ENCODE data around the gene PSRC1. TPM values are rescaled to one million over a fixed set of nuclear protein-coding genes. Genes with fewer than 3 reads are reported as not detected.

The PSRC1 gene
- total RNA-seq, 3 donors from 2014 or later, result 4.2 to 5.9 (median 4.3) TPM

GRCh38 chr1:109281680-109282496 lies 1.1 kb downstream of the PSRC1 start:
- Histone ChIP-seq H3K4me3 (peak overlapping the region; percentile 58 to 68 (median 61)), H3K9me3 (no peaks in the 10 kb centered on the region), H3K27ac (peak overlapping the region; percentile 2 to 86), H3K27me3 (no peaks in the 10 kb centered on the region), H3K36me3 (no peaks in the 10 kb centered on the region), H3K4me1 (peaks cover 0 to 3% of the 10 kb centered on the region in 2 donors)
- DNase-seq (ENCODE audit: low spot score in 2 of 2), result no peak
- TF ChIP-seq POLR2AphosphoS5 (IDR thresholded peaks at IDR 0.05) (no peak), CTCF (IDR thresholded peaks at IDR 0.05) (no peak), POLR2A (IDR thresholded peaks at IDR 0.05) (no peak)
- intact Hi-C loops (cut with DNase I; ENCODE audit: low total_unique reads), result no loop called here

- Histone ChIP-seq H3K4me3 (no peak overlapping the region), H3K9me3 (no peaks in the 10 kb centered on the region), H3K27me3 (no peaks in the 10 kb centered on the region), H3K36me3 (no peaks in the 10 kb centered on the region), H3K4me1 (peaks cover 0 to 3% of the 10 kb centered on the region in 2 donors), H3K27ac (no peak overlapping the region)
- intact Hi-C loops (cut with DNase I; ENCODE audit: low total_unique reads), result no loop called here
- TF ChIP-seq POLR2AphosphoS5 (IDR thresholded peaks at IDR 0.05) (no peak), CTCF (IDR thresholded peaks at IDR 0.05) (no peak), POLR2A (IDR thresholded peaks at IDR 0.05) (no peak)
- DNase-seq (ENCODE audit: low spot score in 2 of 2), result no peak
Observed at GRCh38 chr1:109280862-109281261, 2.1 kb downstream of the PSRC1 start.

GRCh38 chr1:109279615-109280278 lies 3.2 kb downstream of the PSRC1 start:
- Histone ChIP-seq H3K27ac (no peak overlapping the region), H3K36me3 (no peaks in the 10 kb centered on the region), H3K4me1 (peaks cover 0 to 10% of the 10 kb centered on the region in 2 donors), H3K9me3 (no peaks in the 10 kb centered on the region), H3K4me3 (no peak overlapping the region), H3K27me3 (no peaks in the 10 kb centered on the region)
- intact Hi-C loops (cut with DNase I; ENCODE audit: low total_unique reads), result no loop called here
- no peak for DNase-seq (ENCODE audit: low spot score in 2 of 2)
- no peak for TF ChIP-seq POLR2AphosphoS5 (IDR thresholded peaks at IDR 0.05)
- no peak for TF ChIP-seq CTCF (IDR thresholded peaks at IDR 0.05)
- TF ChIP-seq POLR2A (IDR thresholded peaks at IDR 0.05), result no peak

- Histone ChIP-seq H3K27me3 (no peaks in the 10 kb centered on the region), H3K36me3 (no peaks in the 10 kb centered on the region), H3K4me3 (no peak overlapping the region), H3K4me1 (peaks cover 0 to 22% of the 10 kb centered on the region in 2 donors), H3K27ac (peak overlapping the region; percentile 81 to 87), H3K9me3 (no peaks in the 10 kb centered on the region)
- TF ChIP-seq POLR2A (IDR thresholded peaks at IDR 0.05), result no peak
- peak; percentile 66 to 82 (median 79) for TF ChIP-seq CTCF (IDR thresholded peaks at IDR 0.05)
- DNase-seq (ENCODE audit: low spot score in 2 of 2), result peak in 1 of 2 donors; percentile 83
- intact Hi-C loops (cut with DNase I; ENCODE audit: low total_unique reads), result no loop called here
Observed at GRCh38 chr1:109277434-109278204, 5.3 kb downstream of the PSRC1 start.
